K562 (cell line): ENCODE measurements around the gene SNPH. TPM values are rescaled to one million over a fixed set of nuclear protein-coding genes. Genes with fewer than 3 reads are reported as not detected.

Experiments
- ATAC-seq: fragments of 200-7000 bp; cut with Tn5 transposase; 3 replicates; pipeline ENCODE4 v1.9.1; 2020; ENCODE audit warnings: moderate library complexity
- BruUV-seq: library from RNA; stranded (reverse); fragments of 400-500 nt; replicated peaks from 2 replicates; lab custom pipeline; 2021; lab: Mats Ljungman, UMichigan
- CTCF ChIA-PET: fragments of 300-600 bp; formaldehyde crosslinking; extraction: SDS; loops from one replicate; lab custom pipeline; 2021; ENCODE audit warnings: low intra/inter-chr PET ratio; lab: Yijun Ruan, JAX
- POLR2A ChIA-PET: fragments of 300-600, 350-650 bp; sonication (Branson Sonifier 250); formaldehyde crosslinking; extraction: SDS; loops from one replicate; lab custom pipeline; 2021; ENCODE audit warnings: antibody characterized with exemption, inconsistent platforms; lab: Yijun Ruan, JAX
- DNase-seq, 4 experiments: peaks; one replicate each; pipeline versions ENCODE4 v3.0.0 to v3.0.0-alpha.2; 2011 to 2018; ENCODE audit warnings: low spot score in 3 of 4, mixed read lengths in 3 of 4; ENCODE audit errors: extremely low read depth in 1 of 4
- FAIRE-seq: peaks from 2 replicates; lab custom pipeline; 2011; peaks lifted over from hg19 to GRCh38; lab: Jason Lieb, UNC
- H2AFZ ChIP-seq: 2 replicates; pipeline ENCODE4 v1.6.0; 2011; ENCODE audit warnings: low read depth, low read length, control low read depth, inconsistent platforms
- H3K27ac ChIP-seq: fragments of 200-600 bp; 3 replicates; pipeline ENCODE4 v1.8.0; 2011; ENCODE audit warnings: low read depth, mild to moderate bottlenecking, control low read depth, inconsistent platforms, low read length, moderate library complexity, mixed read lengths; ENCODE audit errors: extremely low read depth
- H3K27me3 ChIP-seq, 2 experiments: fragments of 300-600 bp in 1 of 2; 2 replicates in 1 of 2; 3 replicates in 1 of 2; pipeline versions ENCODE4 v1.6.0 to v1.8.0; 2011; ENCODE audit warnings: inconsistent platforms in 2 of 2, low read length in 2 of 2, mild to moderate bottlenecking in 1 of 2, mixed read lengths in 1 of 2, moderate library complexity in 1 of 2; ENCODE audit not compliant: control insufficient read depth in 2 of 2, insufficient read depth in 2 of 2
- H3K36me3 ChIP-seq: fragments of 300-600 bp; 3 replicates; pipeline ENCODE4 v1.8.0; 2011; ENCODE audit warnings: mild to moderate bottlenecking, low read length, inconsistent platforms; ENCODE audit not compliant: control insufficient read depth, insufficient read depth
- H3K4me1 ChIP-seq, 2 experiments: fragments of 200-600 bp in 1 of 2; replicated peaks in 1 of 2; 2 replicates in 1 of 2; 3 replicates in 1 of 2; pipeline versions ENCODE4 v1.5.1 to v1.8.0; 2011; ENCODE audit warnings: inconsistent platforms in 2 of 2, low read length in 2 of 2, mild to moderate bottlenecking in 1 of 2, mixed read lengths in 1 of 2, moderate library complexity in 1 of 2; ENCODE audit not compliant: control insufficient read depth in 2 of 2, insufficient read depth in 2 of 2
- H3K4me2 ChIP-seq: 2 replicates; pipeline ENCODE4 v1.6.1; 2011; ENCODE audit warnings: low read length, control low read depth, inconsistent platforms, mixed read lengths; ENCODE audit not compliant: insufficient read depth
- H3K4me3 ChIP-seq: fragments of 200-600 bp; sonication (generic), shearing (Covaris generic); 2 replicates; pipeline ENCODE4 v1.5.1; 2016; ENCODE audit warnings: control low read depth, inconsistent platforms
- H3K79me2 ChIP-seq: fragments of 200-600 bp; 3 replicates; pipeline ENCODE4 v1.8.0; 2011; ENCODE audit warnings: low read length, inconsistent platforms; ENCODE audit not compliant: control insufficient read depth, insufficient read depth
- H3K9ac ChIP-seq, 2 experiments: 2 replicates each; pipeline versions ENCODE4 v1.6.0 to v1.6.1; 2011; ENCODE audit warnings: low read depth in 2 of 2, low read length in 2 of 2, control low read depth in 1 of 2, inconsistent platforms in 1 of 2, mild to moderate bottlenecking in 1 of 2, mixed read lengths in 1 of 2; ENCODE audit not compliant: insufficient read depth in 1 of 2
- H3K9me1 ChIP-seq: one replicate; pipeline ENCODE4 v1.6.0; 2011; ENCODE audit warnings: inconsistent platforms, mild to moderate bottlenecking, low read length, moderate library complexity; ENCODE audit not compliant: control insufficient read depth, insufficient read depth
- H3K9me3 ChIP-seq: replicated peaks from 2 replicates; pipeline ENCODE4 v1.5.1; 2011; ENCODE audit warnings: low read depth, low read length, inconsistent platforms; ENCODE audit not compliant: control insufficient read depth, insufficient read depth
- H4K20me1 ChIP-seq: replicated peaks from 2 replicates; pipeline ENCODE4 v1.6.1; 2011; ENCODE audit warnings: low read length, inconsistent platforms, mixed read lengths; ENCODE audit not compliant: control insufficient read depth, insufficient read depth
- IRF2 ChIP-seq: sonication (generic); formaldehyde crosslinking; IDR thresholded peaks from 2 replicates; pipeline ENCODE4 v1.8.1; 2022; ENCODE audit warnings: mild to moderate bottlenecking, missing genetic modification reagents
- PKNOX1 ChIP-seq: fragments of 450-650 bp; IDR thresholded peaks from 2 replicates; pipeline ENCODE4 v1.6.1; 2016
- SRSF3 ChIP-seq: fragments of 200-400 bp; formaldehyde crosslinking; IDR thresholded peaks from 2 replicates; pipeline ENCODE4 v1.6.1; 2016; ENCODE audit warnings: mild to moderate bottlenecking, low read length, moderate library complexity; ENCODE audit not compliant: insufficient read depth
- ZNF3 ChIP-seq: fragments of 250-450 bp; sonication (Bioruptor Pico); IDR thresholded peaks from 2 replicates; pipeline ENCODE4 v1.5.0; 2021; ENCODE audit warnings: mild to moderate bottlenecking, moderate library complexity
- WGBS: fragments of 100-300 bp; shearing (Covaris generic); methylation state at CpG from one replicate; pipeline ENCODE4 v1.1.6; 2016; ENCODE audit warnings: low coverage, mixed read lengths; ENCODE audit not compliant: insufficient coverage; ENCODE audit errors: missing lambda C conversion rate; 5-methylcytosine and 5-hydroxymethylcytosine counted together
- in situ Hi-C: fragments of 300-500 bp; cut with MboI; formaldehyde crosslinking; loops from 4 replicates; pipeline ENCODE4 v1.15.0; 2018; ENCODE audit warnings: inconsistent platforms, mixed read lengths
- intact Hi-C: fragments of 100-400 bp; cut with micrococcal nuclease; formaldehyde crosslinking; loops from 2 replicates; pipeline ENCODE4 v1.14.2; 2022
- polyA plus RNA-seq, 8 experiments: library from polyadenylated mRNA; depleted of rRNA in 4 of 8; stranded (reverse) in 5 of 8; unstranded in 3 of 8; fragments of >200 nt; fragmentation: Nextera tagmentation in 2 of 8; fragmentation: Illumina TruSeq in 1 of 8; extraction: Ambion mirVana in 2 of 8; extraction: Trizol in 1 of 8; gene quantifications; 2 replicates each; pipeline versions ENCODE4 v1.2.1 to v1.2.3, GENCODE V29; 2011 to 2014; ENCODE audit warnings: inconsistent platforms in 1 of 8, missing spikeins in 1 of 8
- total RNA-seq, 7 experiments: library from RNA; depleted of rRNA in 6 of 7; stranded (reverse); fragments of >200 nt in 6 of 7; fragmentation: Illumina TruSeq in 2 of 7; extraction: Trizol in 2 of 7; gene quantifications; 2 replicates each; pipeline versions ENCODE4 v1.2.1 to v1.2.3, GENCODE V29; 2011 to 2021; ENCODE audit warnings: low replicate concordance in 1 of 7
- TF ChIP-seq, protein P1 (sequence below): fragments of 450-650 bp; IDR thresholded peaks from 2 replicates; pipeline ENCODE4 v1.6.1; 2016; ENCODE audit warnings: low read depth

SNPH gene
- total and polyA plus RNA-seq, 9 of the 15 experiments (the other 6 are each of a cell fraction or from before 2014, with no cell fraction given), result 0.03 to 4.2 (median 1.4) TPM

- H2AFZ ChIP-seq, result peak overlapping the region; percentile 34; the same call in 1 of the 2 replicates
- in situ Hi-C loops (no loop called here), intact Hi-C loops (loop anchor here (10.0 kb wide), 1 partner anchor 187 kb away; no protein-coding TSS in a partner anchor)
- H3K9me3 ChIP-seq, result no peaks in the 10 kb centered on the region
- 17% methylated on average over 12 of the region's 12 CpGs for WGBS
- H3K9ac ChIP-seq, result no peak overlapping the region
- H4K20me1 ChIP-seq, result no peaks in the 10 kb centered on the region
- no peaks in the 10 kb centered on the region for H3K9me1 ChIP-seq
- FAIRE-seq, result no peak
- ChIA-PET CTCF (no interaction called here), POLR2A (no interaction called here)
- H3K79me2 ChIP-seq, result no peaks in the 10 kb centered on the region
- H3K4me2 ChIP-seq, result peak overlapping the region; percentile 28
- H3K4me3 ChIP-seq, result no peak overlapping the region
- H3K4me1 ChIP-seq, result peaks cover 0 to 11% of the 10 kb centered on the region in 2 experiments; a peak in 3 of 5 replicates
- no peak overlapping the region for H3K27ac ChIP-seq
- no peak for ATAC-seq
- TF ChIP-seq PKNOX1 (0 out of 2 replicates have a peak, but pooled peaks have one; percentile 22), IRF2 (no peak), ZNF3 (CRISPR knock-in tag) (no peak)
- H3K36me3 ChIP-seq, result no peaks in the 10 kb centered on the region
- no peak for DNase-seq
- no peaks in the 10 kb centered on the region for H3K27me3 ChIP-seq
- BruUV-seq, result no TSS peak
These were observed 51.6 kb downstream of the SNPH start for GRCh38 chr20:1317545-1318255.

DNA sequence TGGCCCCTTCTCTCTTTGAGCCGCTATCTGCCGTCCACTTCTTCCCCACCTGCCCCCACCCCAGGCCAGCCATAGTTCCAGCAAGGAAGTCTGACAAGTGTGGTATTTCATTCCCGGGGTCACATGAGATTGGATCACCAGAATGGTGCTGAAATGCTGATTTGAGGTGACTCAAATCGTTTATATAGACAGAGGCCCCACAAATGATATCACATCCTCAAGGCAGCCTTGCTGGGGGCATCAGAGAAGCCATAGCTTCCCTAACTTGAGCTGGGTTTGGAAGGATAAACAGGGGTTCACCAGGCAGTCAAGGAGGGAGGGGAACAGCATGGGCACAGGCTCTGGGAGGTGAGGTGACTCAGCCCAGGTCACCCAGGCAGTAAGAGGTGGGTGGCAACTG, 53.0 kb downstream of the SNPH start:
- no peaks in the 10 kb centered on the region for H3K36me3 ChIP-seq
- DNase-seq (no peak), ATAC-seq (no peak), FAIRE-seq (no peak)
- no peaks in the 10 kb centered on the region for H3K79me2 ChIP-seq
- no peak overlapping the region for H3K4me3 ChIP-seq
- intact Hi-C loops (loop anchor here (10.0 kb wide), 1 partner anchor 186 kb away; no protein-coding TSS in a partner anchor), in situ Hi-C loops (no loop called here)
- no peaks in the 10 kb centered on the region for H3K9me3 ChIP-seq
- H3K4me2 ChIP-seq, result no peak overlapping the region
- H2AFZ ChIP-seq, result no peak overlapping the region
- no TSS peak for BruUV-seq
- H3K27me3 ChIP-seq, result no peaks in the 10 kb centered on the region
- peaks cover 0 to 4% of the 10 kb centered on the region in 2 experiments; a peak in 3 of 5 replicates for H3K4me1 ChIP-seq
- ChIA-PET POLR2A (interaction anchor here (0.8 to 1.0 kb wide), 2 partner anchors 20 to 134 kb away, joined by 3 read pairs; no protein-coding TSS in a partner anchor), CTCF (no interaction called here)
- no peak overlapping the region for H3K9ac ChIP-seq
- WGBS, result 10% methylated on average over 2 of the region's 4 CpGs
- no peaks in the 10 kb centered on the region for H4K20me1 ChIP-seq
- no peaks in the 10 kb centered on the region for H3K9me1 ChIP-seq
- H3K27ac ChIP-seq, result no peak overlapping the region
- TF ChIP-seq, protein P1, sequence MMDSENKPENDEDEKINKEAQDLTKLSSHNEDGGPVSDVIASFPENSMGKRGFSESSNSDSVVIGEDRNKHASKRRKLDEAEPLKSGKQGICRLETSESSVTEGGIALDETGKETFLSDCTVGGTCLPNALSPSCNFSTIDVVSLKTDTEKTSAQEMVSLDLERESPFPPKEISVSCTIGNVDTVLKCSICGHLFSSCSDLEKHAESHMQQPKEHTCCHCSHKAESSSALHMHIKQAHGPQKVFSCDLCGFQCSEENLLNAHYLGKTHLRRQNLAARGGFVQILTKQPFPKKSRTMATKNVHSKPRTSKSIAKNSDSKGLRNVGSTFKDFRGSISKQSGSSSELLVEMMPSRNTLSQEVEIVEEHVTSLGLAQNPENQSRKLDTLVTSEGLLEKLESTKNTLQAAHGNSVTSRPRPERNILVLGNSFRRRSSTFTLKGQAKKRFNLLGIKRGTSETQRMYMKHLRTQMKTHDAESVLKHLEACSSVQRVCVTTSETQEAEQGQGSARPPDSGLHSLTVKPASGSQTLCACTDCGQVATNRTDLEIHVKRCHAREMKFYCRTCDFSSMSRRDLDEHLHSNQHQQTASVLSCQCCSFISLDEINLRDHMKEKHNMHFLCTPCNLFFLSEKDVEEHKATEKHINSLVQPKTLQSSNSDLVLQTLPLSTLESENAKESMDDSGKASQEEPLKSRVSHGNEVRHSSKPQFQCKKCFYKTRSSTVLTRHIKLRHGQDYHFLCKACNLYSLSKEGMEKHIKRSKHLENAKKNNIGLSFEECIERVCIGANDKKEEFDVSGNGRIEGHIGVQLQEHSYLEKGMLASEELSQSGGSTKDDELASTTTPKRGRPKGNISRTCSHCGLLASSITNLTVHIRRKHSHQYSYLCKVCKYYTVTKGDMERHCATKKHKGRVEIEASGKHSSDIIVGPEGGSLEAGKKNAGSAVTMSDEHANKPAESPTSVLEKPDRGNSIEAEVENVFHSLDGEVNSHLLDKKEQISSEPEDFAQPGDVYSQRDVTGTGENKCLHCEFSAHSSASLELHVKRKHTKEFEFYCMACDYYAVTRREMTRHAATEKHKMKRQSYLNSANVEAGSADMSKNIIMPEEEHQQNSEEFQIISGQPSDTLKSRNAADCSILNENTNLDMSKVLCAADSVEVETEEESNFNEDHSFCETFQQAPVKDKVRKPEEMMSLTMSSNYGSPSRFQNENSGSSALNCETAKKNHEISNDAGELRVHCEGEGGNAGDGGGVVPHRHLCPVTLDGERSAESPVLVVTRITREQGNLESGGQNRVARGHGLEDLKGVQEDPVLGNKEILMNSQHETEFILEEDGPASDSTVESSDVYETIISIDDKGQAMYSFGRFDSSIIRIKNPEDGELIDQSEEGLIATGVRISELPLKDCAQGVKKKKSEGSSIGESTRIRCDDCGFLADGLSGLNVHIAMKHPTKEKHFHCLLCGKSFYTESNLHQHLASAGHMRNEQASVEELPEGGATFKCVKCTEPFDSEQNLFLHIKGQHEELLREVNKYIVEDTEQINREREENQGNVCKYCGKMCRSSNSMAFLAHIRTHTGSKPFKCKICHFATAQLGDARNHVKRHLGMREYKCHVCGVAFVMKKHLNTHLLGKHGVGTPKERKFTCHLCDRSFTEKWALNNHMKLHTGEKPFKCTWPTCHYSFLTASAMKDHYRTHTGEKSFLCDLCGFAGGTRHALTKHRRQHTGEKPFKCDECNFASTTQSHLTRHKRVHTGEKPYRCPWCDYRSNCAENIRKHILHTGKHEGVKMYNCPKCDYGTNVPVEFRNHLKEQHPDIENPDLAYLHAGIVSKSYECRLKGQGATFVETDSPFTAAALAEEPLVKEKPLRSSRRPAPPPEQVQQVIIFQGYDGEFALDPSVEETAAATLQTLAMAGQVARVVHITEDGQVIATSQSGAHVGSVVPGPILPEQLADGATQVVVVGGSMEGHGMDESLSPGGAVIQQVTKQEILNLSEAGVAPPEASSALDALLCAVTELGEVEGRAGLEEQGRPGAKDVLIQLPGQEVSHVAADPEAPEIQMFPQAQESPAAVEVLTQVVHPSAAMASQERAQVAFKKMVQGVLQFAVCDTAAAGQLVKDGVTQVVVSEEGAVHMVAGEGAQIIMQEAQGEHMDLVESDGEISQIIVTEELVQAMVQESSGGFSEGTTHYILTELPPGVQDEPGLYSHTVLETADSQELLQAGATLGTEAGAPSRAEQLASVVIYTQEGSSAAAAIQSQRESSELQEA, result no peak
- TF ChIP-seq SRSF3, result no peak
